Right lobe of liver (tissue), 6 donors: ENCODE results near the gene RASGRF2. TPM values are rescaled to one million over a fixed set of nuclear protein-coding genes. Genes with fewer than 3 reads are reported as not detected.
A peak's percentile ranks its signal among the peaks of the same experiment; 100 is the strongest.

Experiments
- ATAC-seq, 4 donors: fragments of 200-7000 bp; cut with Tn5 transposase; one replicate each; pipeline ENCODE4 v1.9.1; 2020; ENCODE audit warnings: mild to moderate bottlenecking in 4 of 4, moderate library complexity in 4 of 4
- DNase-seq, 3 donors: peaks; one replicate each; pipeline ENCODE4 v3.0.0-alpha.2; 2020
- H3K27ac ChIP-seq, 3 donors: fragments of 200-600 bp; one replicate each; pipeline ENCODE4 v1.8.0; 2022
- H3K27me3 ChIP-seq, 2 donors: fragments of 200-600 bp; one replicate each; pipeline ENCODE4 v1.8.0; 2022
- H3K36me3 ChIP-seq, 4 donors: fragments of 200-600 bp; sonication (generic) in 1 of 4; one replicate each; pipeline versions ENCODE4 v1.5.1 to v1.8.0; 2017 to 2022; ENCODE audit warnings: control low read depth in 1 of 4
- H3K4me1 ChIP-seq, 4 donors: fragments of 200-600 bp; sonication (generic) in 1 of 4; one replicate each; pipeline versions ENCODE4 v1.5.1 to v1.8.0; 2017 to 2022; ENCODE audit warnings: control low read depth in 1 of 4
- H3K4me3 ChIP-seq, 3 donors: fragments of 200-600 bp; one replicate each; pipeline ENCODE4 v1.8.0; 2022
- H3K9me3 ChIP-seq, 4 donors: fragments of 200-600 bp; sonication (generic) in 1 of 4; one replicate each; pipeline versions ENCODE4 v1.5.1 to v1.8.0; 2017 to 2022; ENCODE audit warnings: control low read depth in 1 of 4
- CTCF ChIP-seq, 4 donors: fragments of 200-600 bp in 3 of 4; fragments of 450-650 bp in 1 of 4; IDR thresholded peaks; one replicate each; pipeline versions ENCODE4 v1.5.1 to v1.8.0; 2016 to 2022; ENCODE audit warnings: antibody characterized with exemption in 4 of 4, mild to moderate bottlenecking in 2 of 4
- POLR2A ChIP-seq: fragments of 450-650 bp; IDR thresholded peaks from one replicate; pipeline ENCODE4 v1.6.1; 2017; ENCODE audit warnings: antibody characterized with exemption, mild to moderate bottlenecking
- WGBS: methylation state at CpG from one replicate; pipeline ENCODE4 v1.1.6; 2018; ENCODE audit warnings: low coverage, low lambda C conversion rate; ENCODE audit not compliant: insufficient coverage; ENCODE audit errors: missing lambda C conversion rate; 5-methylcytosine and 5-hydroxymethylcytosine counted together
- intact Hi-C, 2 donors: fragments of 100-400 bp; cut with DNase I; formaldehyde crosslinking; loops; one replicate each; pipeline versions ENCODE4 v1.11.2 to v1.14.1; 2022
- total RNA-seq, 6 experiments: library from RNA; depleted of rRNA in 2 of 6; stranded (reverse); fragments of >200 nt in 2 of 6; fragmentation: NEBNext Ultra II Directional in 3 of 6; extraction: Animal tissue kit (Norgen Biotek cat#: 25700) in 3 of 6; gene quantifications; one replicate each; pipeline versions ENCODE4 v1.1.0 to v1.2.4, GENCODE V29; 2016 to 2023
- donor health status: DM: no; HTN: yes; CAD: no.
- donor health status: DM: no; HTN: no; CAD: no.
- donor health status: DM: no; HTN: no; CAD: no.
- donor health status: DM: no; HTN: yes; CAD: no.
- donor health status: DM: no; HTN: yes; CAD: no.

RASGRF2 gene
- total RNA-seq, 6 experiments from 2014 or later, result 0.20 to 0.61 (median 0.36) TPM

- H3K4me3 ChIP-seq, result no peak overlapping the region
- H3K4me1 ChIP-seq, result no peaks in the 10 kb centered on the region
- intact Hi-C loops, result no loop called here
- WGBS, result 86% methylated on average over 3 of the region's 3 CpGs
- DNase-seq (no peak), ATAC-seq (no peak)
- no peaks in the 10 kb centered on the region for H3K27me3 ChIP-seq
- H3K9me3 ChIP-seq, result no peaks in the 10 kb centered on the region
- TF ChIP-seq POLR2A, result no peak
- no peak for TF ChIP-seq CTCF (IDR thresholded peaks at IDR 0.05)
- no peaks in the 10 kb centered on the region for H3K36me3 ChIP-seq
- H3K27ac ChIP-seq, result no peak overlapping the region
Measured at GRCh38 chr5:80917631-80918030, 42.5 kb upstream of the RASGRF2 start.

- 89% methylated on average over 5 of the region's 6 CpGs for WGBS
- H3K4me3 ChIP-seq, result no peak overlapping the region
- DNase-seq, result no peak
- TF ChIP-seq CTCF (IDR thresholded peaks at IDR 0.05), result no peak
- no peak for TF ChIP-seq POLR2A
- no peaks in the 10 kb centered on the region for H3K4me1 ChIP-seq
- intact Hi-C loops, result no loop called here
- no peaks in the 10 kb centered on the region for H3K27me3 ChIP-seq
- no peak overlapping the region for H3K27ac ChIP-seq
- no peaks in the 10 kb centered on the region for H3K9me3 ChIP-seq
- no peaks in the 10 kb centered on the region for H3K36me3 ChIP-seq
- no peak for ATAC-seq
Measured at GRCh38 chr5:80919678-80920196, 40.4 kb upstream of the RASGRF2 start.

- ATAC-seq (peak in 1 of 4 donors; percentile 23), DNase-seq (no peak)
- H3K27ac ChIP-seq, result no peak overlapping the region
- no peak overlapping the region for H3K4me3 ChIP-seq
- TF ChIP-seq POLR2A (no peak), CTCF (IDR thresholded peaks at IDR 0.05) (no peak)
- no peaks in the 10 kb centered on the region for H3K9me3 ChIP-seq
- no peaks in the 10 kb centered on the region for H3K27me3 ChIP-seq
- intact Hi-C loops, result no loop called here
- H3K36me3 ChIP-seq, result no peaks in the 10 kb centered on the region
- no peaks in the 10 kb centered on the region for H3K4me1 ChIP-seq
Measured at GRCh38 chr5:80920333-80920732, 39.8 kb upstream of the RASGRF2 start.

GRCh38 chr5:80921026-80921425 is 39.1 kb upstream of the RASGRF2 start:
- Histone ChIP-seq H3K36me3 (no peaks in the 10 kb centered on the region), H3K27me3 (no peaks in the 10 kb centered on the region), H3K9me3 (no peaks in the 10 kb centered on the region), H3K4me3 (no peak overlapping the region), H3K27ac (no peak overlapping the region), H3K4me1 (peaks cover 0 to 5% (median 0%) of the 10 kb centered on the region in 4 donors)
- intact Hi-C loops, result no loop called here
- DNase-seq (no peak), ATAC-seq (no peak)
- TF ChIP-seq CTCF (IDR thresholded peaks at IDR 0.05) (no peak), POLR2A (no peak)

- DNase-seq (no peak), ATAC-seq (peak in 2 of 4 donors; percentile 48 to 61)
- Histone ChIP-seq H3K27me3 (no peaks in the 10 kb centered on the region), H3K9me3 (no peaks in the 10 kb centered on the region), H3K36me3 (no peaks in the 10 kb centered on the region), H3K4me3 (no peak overlapping the region), H3K27ac (no peak overlapping the region), H3K4me1 (peaks cover 0 to 5% (median 0%) of the 10 kb centered on the region in 4 donors)
- TF ChIP-seq POLR2A (no peak), CTCF (IDR thresholded peaks at IDR 0.05) (no peak)
- 64% methylated on average over 1 of the region's 1 CpG for WGBS
- intact Hi-C loops, result no loop called here
Measured at GRCh38 chr5:80925931-80926330, 34.2 kb upstream of the RASGRF2 start.
